Suprapubic skin (tissue), 4 donors: ENCODE data around the gene ZNF207. TPM values are rescaled to one million over a fixed set of nuclear protein-coding genes. Genes with fewer than 3 reads are reported as not detected.
"Not testable (repeated sequence)": the region's sequence is repeated elsewhere in the genome, so short reads cannot be mapped to it uniquely, and the experiment has no call there.

Experiments used
- DNase-seq, 2 donors: peaks; one replicate each; pipeline ENCODE4 v3.0.0-alpha.2; 2019; ENCODE audit warnings: low spot score in 2 of 2
- H3K27ac ChIP-seq: fragments of 200-600 bp; sonication (generic); one replicate; pipeline ENCODE4 v1.5.1; 2019
- H3K27me3 ChIP-seq: fragments of 200-600 bp; sonication (generic); one replicate; pipeline ENCODE4 v1.5.1; 2019
- H3K36me3 ChIP-seq: fragments of 200-600 bp; sonication (generic); one replicate; pipeline ENCODE4 v1.5.1; 2019
- H3K4me1 ChIP-seq: fragments of 200-600 bp; sonication (generic); one replicate; pipeline ENCODE4 v1.5.1; 2019
- H3K4me3 ChIP-seq: fragments of 200-600 bp; sonication (generic); one replicate; pipeline ENCODE4 v1.5.1; 2019; ENCODE audit warnings: mild to moderate bottlenecking
- H3K9me3 ChIP-seq: fragments of 200-600 bp; sonication (generic); one replicate; pipeline ENCODE4 v1.5.1; 2019
- CTCF ChIP-seq, 2 donors: fragments of 200-600 bp in 1 of 2; fragments of 450-650 bp in 1 of 2; sonication (generic) in 1 of 2; IDR thresholded peaks; one replicate each; pipeline ENCODE4 v1.5.1; 2016 to 2019; ENCODE audit warnings: antibody characterized with exemption in 2 of 2, mild to moderate bottlenecking in 1 of 2, moderate library complexity in 1 of 2
- EP300 ChIP-seq: sonication (generic); formaldehyde crosslinking; IDR thresholded peaks from one replicate; pipeline ENCODE4 v1.6.1; 2017; ENCODE audit warnings: antibody characterized with exemption
- POLR2A ChIP-seq, 2 donors: fragments of 450-650 bp; IDR thresholded peaks; one replicate each; pipeline ENCODE4 v1.6.1; 2017; ENCODE audit warnings: antibody characterized with exemption in 2 of 2, mild to moderate bottlenecking in 2 of 2, moderate library complexity in 2 of 2
- POLR2AphosphoS5 ChIP-seq, 3 donors: sonication (generic); formaldehyde crosslinking; IDR thresholded peaks; one replicate each; pipeline ENCODE4 v1.6.1; 2017; ENCODE audit warnings: antibody characterized with exemption in 3 of 3
- WGBS: methylation state at CpG from one replicate; pipeline ENCODE4 v1.1.5; 2018; 5-methylcytosine and 5-hydroxymethylcytosine counted together
- total RNA-seq, 4 donors: library from RNA; depleted of rRNA; stranded (reverse); fragments of >200 nt; gene quantifications; one replicate each; pipeline ENCODE4 v1.1.0, GENCODE V29; 2016

The ZNF207 gene
- total RNA-seq, 4 donors from 2014 or later: 124 to 316 (median 141) TPM

GRCh38 chr17:32345951-32346600 lies 3.9 kb upstream of the ZNF207 start:
- no peaks in the 10 kb centered on the region for H3K27me3 ChIP-seq
- H3K36me3 ChIP-seq: no peaks in the 10 kb centered on the region
- 92% methylated on average over 11 of the region's 11 CpGs for WGBS
- peaks cover 28% of the 10 kb centered on the region for H3K4me1 ChIP-seq
- H3K9me3 ChIP-seq: no peaks in the 10 kb centered on the region
- DNase-seq: no peak
- TF ChIP-seq POLR2A (IDR thresholded peaks at IDR 0.05): no peak
- TF ChIP-seq POLR2AphosphoS5 (IDR thresholded peaks at IDR 0.05): no peak
- no peak for TF ChIP-seq EP300
- no peak for TF ChIP-seq CTCF (IDR thresholded peaks at IDR 0.05)
- no peak overlapping the region for H3K4me3 ChIP-seq
- no peak overlapping the region for H3K27ac ChIP-seq

- H3K9me3 ChIP-seq: no peaks in the 10 kb centered on the region
These were observed 1.5 kb upstream of the ZNF207 start for GRCh38 chr17:32348483-32348800.

GRCh38 chr17:32349503-32349853 lies 479 bp upstream of the ZNF207 start:
- 12% methylated on average over 15 of the region's 15 CpGs for WGBS
- no peak for DNase-seq

More at GRCh38 chr17:32348483-32348800, 1.5 kb upstream of the ZNF207 start:
- TF ChIP-seq EP300: no peak
- no peak for TF ChIP-seq CTCF (IDR thresholded peaks at IDR 0.05)
- TF ChIP-seq POLR2A (IDR thresholded peaks at IDR 0.05): no peak
- TF ChIP-seq POLR2AphosphoS5 (IDR thresholded peaks at IDR 0.05): no peak
- WGBS: 94% methylated on average over 2 of the region's 2 CpGs
- H3K4me3 ChIP-seq: no peak overlapping the region
- no peaks in the 10 kb centered on the region for H3K27me3 ChIP-seq
- H3K36me3 ChIP-seq: peaks cover 7% of the 10 kb centered on the region
- DNase-seq: no peak
- H3K4me1 ChIP-seq: peaks cover 35% of the 10 kb centered on the region
- no peak overlapping the region for H3K27ac ChIP-seq

GRCh38 chr17:32350666-32351418 lies 885 bp downstream of the ZNF207 start:
- peak overlapping the region; percentile 72 for H3K4me3 ChIP-seq
- under 1% methylated on average over 20 of the region's 20 CpGs for WGBS
- peak overlapping the region; percentile 98 for H3K27ac ChIP-seq
- H3K36me3 ChIP-seq: peaks cover 26% of the 10 kb centered on the region
- no peak for TF ChIP-seq CTCF (IDR thresholded peaks at IDR 0.05)
- no peak for TF ChIP-seq POLR2AphosphoS5 (IDR thresholded peaks at IDR 0.05)
- H3K9me3 ChIP-seq: no peaks in the 10 kb centered on the region
- peaks cover 59% of the 10 kb centered on the region for H3K4me1 ChIP-seq
- DNase-seq: no peak
- H3K27me3 ChIP-seq: no peaks in the 10 kb centered on the region

More at GRCh38 chr17:32349503-32349853, 479 bp upstream of the ZNF207 start:
- Histone ChIP-seq H3K27me3 (no peaks in the 10 kb centered on the region), H3K4me3 (peak overlapping the region; percentile 72), H3K4me1 (peaks cover 46% of the 10 kb centered on the region), H3K36me3 (peaks cover 14% of the 10 kb centered on the region), H3K9me3 (no peaks in the 10 kb centered on the region), H3K27ac (peak overlapping the region; percentile 98)
- TF ChIP-seq CTCF (IDR thresholded peaks at IDR 0.05) (no peak), EP300 (no peak), POLR2AphosphoS5 (IDR thresholded peaks at IDR 0.05) (no peak), POLR2A (IDR thresholded peaks at IDR 0.05) (no peak)

- H3K9me3 ChIP-seq, H3K27ac ChIP-seq, DNase-seq, H3K27me3 ChIP-seq: not testable (repeated sequence)
- Histone ChIP-seq H3K4me1 (peaks cover 73% of the 10 kb centered on the region), H3K36me3 (peaks cover 37% of the 10 kb centered on the region), H3K4me3 (peak overlapping the region; percentile 72)
- 92% methylated on average over 9 of the region's 9 CpGs for WGBS
These were observed 2.8 kb downstream of the ZNF207 start for GRCh38 chr17:32352734-32353133.
